ENCODE results near the gene ADGRG1.

ADGRG1 gene

GRCh38 chr16:57620335-57621231 lies 7.8 kb upstream of the ADGRG1 start:
- no peak for DNase-seq

GRCh38 chr16:57621521-57622271 lies 6.7 kb upstream of the ADGRG1 start:
- no peak for DNase-seq

GRCh38 chr16:57622361-57623250 lies 5.8 kb upstream of the ADGRG1 start:
- DNase-seq, result no peak

GRCh38 chr16:57623251-57624043 lies 5.0 kb upstream of the ADGRG1 start:
- DNase-seq, result no peak

- DNase-seq, result no peak
Measured at GRCh38 chr16:57624044-57624688, 4.3 kb upstream of the ADGRG1 start.

- no peak for DNase-seq
Measured at GRCh38 chr16:57624806-57625500, 3.5 kb upstream of the ADGRG1 start.

- no peak for DNase-seq
Measured at GRCh38 chr16:57626420-57627170, 1.8 kb upstream of the ADGRG1 start.

- DNase-seq, result no peak
Measured at GRCh38 chr16:57627184-57627871, 1.1 kb upstream of the ADGRG1 start.

GRCh38 chr16:57628783-57629293 lies 408 bp downstream of the ADGRG1 start:
- DNase-seq, result no peak

- no peak for DNase-seq
Measured at GRCh38 chr16:57629516-57630406, 1.3 kb downstream of the ADGRG1 start.

- DNase-seq, result no peak
Measured at GRCh38 chr16:57630407-57630797, 2.0 kb downstream of the ADGRG1 start.

GRCh38 chr16:57630931-57631845 lies 2.8 kb downstream of the ADGRG1 start:
- DNase-seq, result no peak

GRCh38 chr16:57632568-57632967 lies 4.1 kb downstream of the ADGRG1 start:
- no peak for DNase-seq

GRCh38 chr16:57633383-57634064 lies 5.1 kb downstream of the ADGRG1 start:
- no peak for DNase-seq

GRCh38 chr16:57634171-57634570 lies 5.7 kb downstream of the ADGRG1 start:
- DNase-seq, result no peak

GRCh38 chr16:57635266-57636097 lies 7.1 kb downstream of the ADGRG1 start:
- DNase-seq, result no peak

Data from activated CD4-positive, CD25-positive, alpha-beta regulatory T cell (primary cell).